PC-3 (cell line): ENCODE measurements around the gene KAZN.

Experiments
- EZH2 ChIP-seq: fragments of 300-600 bp; sonication (generic); IDR thresholded peaks from one replicate; pipeline ENCODE4 v1.6.1; 2017; ENCODE audit warnings: antibody characterized with exemption, mild to moderate bottlenecking, low read length; ENCODE audit not compliant: unreplicated experiment
- EZH2phosphoT487 ChIP-seq: fragments of 300-600 bp; sonication (generic); IDR thresholded peaks from 2 replicates; pipeline ENCODE4 v1.6.1; 2018; ENCODE audit warnings: mild to moderate bottlenecking, antibody characterized with exemption, low read length, borderline replicate concordance
- TF ChIP-seq, protein P1 (sequence below): fragments of 300-600 bp; sonication (generic); conservative IDR thresholded peaks from 2 replicates; pipeline ENCODE4 v1.5.1; 2017; ENCODE audit warnings: antibody characterized with exemption, low read depth, mild to moderate bottlenecking, low read length

DNA sequence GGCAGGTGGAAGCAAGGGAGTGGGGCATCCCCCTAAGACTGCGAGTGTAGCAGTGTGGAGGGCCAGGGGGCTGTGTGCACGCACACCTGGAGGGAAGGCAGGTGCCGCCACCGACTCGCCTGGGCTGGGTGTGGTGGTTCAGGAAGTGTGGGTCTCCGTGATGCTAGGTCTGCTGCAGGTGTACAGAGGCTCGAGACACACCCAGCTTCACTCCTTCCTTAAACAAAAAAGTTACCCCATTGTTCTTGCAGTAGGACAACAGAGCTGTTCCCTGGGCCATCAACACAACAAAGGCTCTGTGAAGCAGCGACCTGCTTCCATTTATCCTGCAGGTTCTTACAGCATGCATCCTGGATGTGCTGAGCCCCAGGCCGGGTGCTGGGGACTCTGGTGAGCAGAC lies 454.7 kb downstream of the KAZN start:
- TF ChIP-seq, protein P1, sequence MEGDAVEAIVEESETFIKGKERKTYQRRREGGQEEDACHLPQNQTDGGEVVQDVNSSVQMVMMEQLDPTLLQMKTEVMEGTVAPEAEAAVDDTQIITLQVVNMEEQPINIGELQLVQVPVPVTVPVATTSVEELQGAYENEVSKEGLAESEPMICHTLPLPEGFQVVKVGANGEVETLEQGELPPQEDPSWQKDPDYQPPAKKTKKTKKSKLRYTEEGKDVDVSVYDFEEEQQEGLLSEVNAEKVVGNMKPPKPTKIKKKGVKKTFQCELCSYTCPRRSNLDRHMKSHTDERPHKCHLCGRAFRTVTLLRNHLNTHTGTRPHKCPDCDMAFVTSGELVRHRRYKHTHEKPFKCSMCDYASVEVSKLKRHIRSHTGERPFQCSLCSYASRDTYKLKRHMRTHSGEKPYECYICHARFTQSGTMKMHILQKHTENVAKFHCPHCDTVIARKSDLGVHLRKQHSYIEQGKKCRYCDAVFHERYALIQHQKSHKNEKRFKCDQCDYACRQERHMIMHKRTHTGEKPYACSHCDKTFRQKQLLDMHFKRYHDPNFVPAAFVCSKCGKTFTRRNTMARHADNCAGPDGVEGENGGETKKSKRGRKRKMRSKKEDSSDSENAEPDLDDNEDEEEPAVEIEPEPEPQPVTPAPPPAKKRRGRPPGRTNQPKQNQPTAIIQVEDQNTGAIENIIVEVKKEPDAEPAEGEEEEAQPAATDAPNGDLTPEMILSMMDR: no peak
- TF ChIP-seq EZH2 (no peak), EZH2phosphoT487 (no peak)
